HepG2 (cell line): Measurements from ENCODE around the gene CDH1. TPM values are rescaled to one million over a fixed set of nuclear protein-coding genes. Genes with fewer than 3 reads are reported as not detected.
A peak's percentile ranks its signal among the peaks of the same experiment; 100 is the strongest.

ENCODE experiments used
- GZF1 ChIP-seq: sonication (generic); formaldehyde crosslinking; IDR thresholded peaks from 2 replicates; pipeline ENCODE4 v1.5.1; 2020; ENCODE audit warnings: mild to moderate bottlenecking, missing genetic modification reagents
- HHEX ChIP-seq: IDR thresholded peaks from 2 replicates; pipeline ENCODE4 v1.6.1; 2016; ENCODE audit warnings: control low read depth
- NCOA1 ChIP-seq: sonication (generic); formaldehyde crosslinking; IDR thresholded peaks from 2 replicates; pipeline ENCODE4 v1.9.0; 2021; ENCODE audit warnings: missing genetic modification reagents
- NR2C2 ChIP-seq: sonication (generic); formaldehyde crosslinking; IDR thresholded peaks from 2 replicates; pipeline ENCODE4 v1.4.0; 2020; ENCODE audit warnings: missing genetic modification reagents, mild to moderate bottlenecking, moderate library complexity, borderline replicate concordance
- NR2F6 ChIP-seq, 2 experiments: IDR thresholded peaks; 2 replicates each; pipeline ENCODE4 v1.6.1; 2016; ENCODE audit warnings: antibody characterized with exemption in 1 of 2, mild to moderate bottlenecking in 1 of 2
- RFXAP ChIP-seq: sonication (generic); formaldehyde crosslinking; IDR thresholded peaks from 2 replicates; pipeline ENCODE4 v1.4.0; 2020; ENCODE audit warnings: missing genetic modification reagents, borderline replicate concordance
- SP2 ChIP-seq: sonication (generic); formaldehyde crosslinking; IDR thresholded peaks from 2 replicates; pipeline ENCODE4 v1.5.1; 2020; ENCODE audit warnings: mild to moderate bottlenecking, missing genetic modification reagents
- TBL1XR1 ChIP-seq: fragments of 150-350 bp; IDR thresholded peaks from 2 replicates; pipeline ENCODE4 v1.6.1; 2014; ENCODE audit warnings: borderline replicate concordance, low read length; ENCODE audit not compliant: partially characterized antibody
- TEAD3 ChIP-seq: optimal IDR thresholded peaks from 2 replicates; pipeline ENCODE3; 2016; ENCODE audit warnings: borderline replicate concordance
- ZNF12 ChIP-seq: sonication (generic); formaldehyde crosslinking; IDR thresholded peaks from 2 replicates; pipeline ENCODE4 v1.5.0; 2020; ENCODE audit warnings: missing genetic modification reagents
- ZNF230 ChIP-seq: sonication (generic); formaldehyde crosslinking; IDR thresholded peaks from 2 replicates; pipeline ENCODE4 v1.4.0; 2020; ENCODE audit warnings: mild to moderate bottlenecking, missing genetic modification reagents
- ZNF331 ChIP-seq: sonication (generic); formaldehyde crosslinking; IDR thresholded peaks from 2 replicates; pipeline ENCODE4 v1.4.0; 2020; ENCODE audit warnings: missing genetic modification reagents
- ZNF567 ChIP-seq: sonication (generic); formaldehyde crosslinking; IDR thresholded peaks from 2 replicates; pipeline ENCODE4 v1.8.1; 2023; ENCODE audit warnings: mild to moderate bottlenecking, missing genetic modification reagents, borderline replicate concordance
- ZNF782 ChIP-seq: sonication (generic); formaldehyde crosslinking; IDR thresholded peaks from 2 replicates; pipeline ENCODE4 v1.4.0; 2020; ENCODE audit warnings: missing genetic modification reagents, mild to moderate bottlenecking, borderline replicate concordance
- polyA plus RNA-seq, 8 experiments: library from polyadenylated mRNA; depleted of rRNA in 3 of 8; stranded (reverse) in 7 of 8; unstranded in 1 of 8; fragments of >200 nt; fragmentation: Illumina TruSeq in 4 of 8; extraction: Trizol in 4 of 8; gene quantifications; 2 replicates each; pipeline versions ENCODE4 v1.2.1 to v1.2.3, GENCODE V29; 2011 to 2016; ENCODE audit warnings: low read depth in 4 of 8, missing spikeins in 1 of 8, mixed read lengths in 1 of 8; ENCODE audit not compliant: insufficient read depth in 1 of 8
- total RNA-seq, 5 experiments: library from RNA; depleted of rRNA; stranded (reverse); fragments of >200 nt; fragmentation: Illumina TruSeq; extraction: Trizol; gene quantifications; 2 replicates each; pipeline ENCODE4 v1.2.3, GENCODE V29; 2016; ENCODE audit warnings: low read depth in 1 of 5
- TF ChIP-seq, protein P1 (sequence below): sonication (generic); formaldehyde crosslinking; IDR thresholded peaks from 2 replicates; pipeline ENCODE4; 2020; ENCODE audit warnings: missing genetic modification reagents, mild to moderate bottlenecking, borderline replicate concordance
- TF ChIP-seq, protein P2 (sequence below): sonication (generic); formaldehyde crosslinking; IDR thresholded peaks from 2 replicates; pipeline ENCODE4 v1.8.0; 2022; ENCODE audit warnings: missing genetic modification reagents, mild to moderate bottlenecking, borderline replicate concordance
- TF ChIP-seq, protein P3 (sequence below): sonication (generic); formaldehyde crosslinking; IDR thresholded peaks from 2 replicates; pipeline ENCODE4 v1.4.0; 2020; ENCODE audit warnings: missing genetic modification reagents; ENCODE audit errors: not compliant biosample characterization
- TF ChIP-seq, protein P4 (sequence below): IDR thresholded peaks from 2 replicates; pipeline ENCODE4 v1.6.1; 2012; ENCODE audit warnings: inconsistent platforms
- TF ChIP-seq, protein P5 (sequence below): sonication (generic); formaldehyde crosslinking; IDR thresholded peaks from 2 replicates; pipeline ENCODE4 v1.5.0; 2020; ENCODE audit warnings: mild to moderate bottlenecking, missing genetic modification reagents, borderline replicate concordance
- TF ChIP-seq, protein P6 (sequence below): IDR thresholded peaks from 2 replicates; pipeline ENCODE4 v1.6.1; 2016; ENCODE audit warnings: low read depth, borderline replicate concordance

Gene CDH1
- total and polyA plus RNA-seq, 2 of the 13 experiments (the other 11 are each of a cell fraction or from before 2014, with no cell fraction given) = 0.95 to 9.8 TPM

DNA sequence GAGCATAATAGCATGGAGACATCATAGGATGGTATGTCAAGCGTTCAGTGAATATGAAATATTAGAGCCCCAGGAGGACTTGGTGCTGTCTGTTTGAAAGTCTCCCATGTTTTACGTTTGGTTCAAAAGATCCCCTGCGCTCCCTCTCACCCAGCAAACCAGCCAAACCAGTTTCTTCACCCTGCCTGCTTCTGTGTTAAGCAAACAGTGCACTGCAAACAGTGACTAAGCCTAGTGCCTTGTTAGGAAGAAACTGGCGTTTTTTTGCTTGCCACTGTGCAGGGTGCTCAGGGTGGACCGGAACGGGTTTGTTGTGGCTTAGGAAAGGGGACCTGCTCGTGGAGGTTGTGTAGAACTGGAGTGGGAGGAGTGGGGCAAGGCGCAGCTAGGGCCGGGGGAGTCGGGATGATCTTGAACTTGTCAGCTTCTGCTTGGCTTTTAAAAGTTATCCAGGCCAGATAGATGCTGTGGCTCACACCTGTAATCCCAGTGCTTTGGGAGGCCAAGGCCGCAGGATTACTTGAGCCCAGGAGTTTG is 7.7 kb downstream of the CDH1 start (continued):
- TF ChIP-seq, protein P1, sequence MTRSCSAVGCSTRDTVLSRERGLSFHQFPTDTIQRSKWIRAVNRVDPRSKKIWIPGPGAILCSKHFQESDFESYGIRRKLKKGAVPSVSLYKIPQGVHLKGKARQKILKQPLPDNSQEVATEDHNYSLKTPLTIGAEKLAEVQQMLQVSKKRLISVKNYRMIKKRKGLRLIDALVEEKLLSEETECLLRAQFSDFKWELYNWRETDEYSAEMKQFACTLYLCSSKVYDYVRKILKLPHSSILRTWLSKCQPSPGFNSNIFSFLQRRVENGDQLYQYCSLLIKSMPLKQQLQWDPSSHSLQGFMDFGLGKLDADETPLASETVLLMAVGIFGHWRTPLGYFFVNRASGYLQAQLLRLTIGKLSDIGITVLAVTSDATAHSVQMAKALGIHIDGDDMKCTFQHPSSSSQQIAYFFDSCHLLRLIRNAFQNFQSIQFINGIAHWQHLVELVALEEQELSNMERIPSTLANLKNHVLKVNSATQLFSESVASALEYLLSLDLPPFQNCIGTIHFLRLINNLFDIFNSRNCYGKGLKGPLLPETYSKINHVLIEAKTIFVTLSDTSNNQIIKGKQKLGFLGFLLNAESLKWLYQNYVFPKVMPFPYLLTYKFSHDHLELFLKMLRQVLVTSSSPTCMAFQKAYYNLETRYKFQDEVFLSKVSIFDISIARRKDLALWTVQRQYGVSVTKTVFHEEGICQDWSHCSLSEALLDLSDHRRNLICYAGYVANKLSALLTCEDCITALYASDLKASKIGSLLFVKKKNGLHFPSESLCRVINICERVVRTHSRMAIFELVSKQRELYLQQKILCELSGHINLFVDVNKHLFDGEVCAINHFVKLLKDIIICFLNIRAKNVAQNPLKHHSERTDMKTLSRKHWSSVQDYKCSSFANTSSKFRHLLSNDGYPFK (CRISPR knock-in tag) = peak; percentile 71; the same call in 1 of the 2 replicates
- TF ChIP-seq ZNF567 (CRISPR knock-in tag) (no peak), RFXAP (0 out of 2 replicates have a peak, but pooled peaks have one; percentile 72), NCOA1 (CRISPR knock-in tag) (peak; percentile 77; the same call in 1 of the 2 replicates), TEAD3 (CRISPR knock-in tag) (peak; percentile 89), ZNF331 (CRISPR knock-in tag) (peak; percentile 96), NR2F6 (IDR thresholded peaks at IDR 0.05) (peak; percentile 81), NR2F6 (CRISPR knock-in tag; IDR thresholded peaks at IDR 0.05) (peak; percentile 95), ZNF230 (CRISPR knock-in tag) (0 out of 2 replicates have a peak, but pooled peaks have one; percentile 19), TBL1XR1 (peak; percentile 87), GZF1 (CRISPR knock-in tag) (no peak), SP2 (no peak), ZNF782 (CRISPR knock-in tag) (peak; percentile 74; the same call in 1 of the 2 replicates), HHEX (CRISPR knock-in tag) (peak; percentile 75), NR2C2 (CRISPR knock-in tag) (peak; percentile 77; the same call in 1 of the 2 replicates), ZNF12 (CRISPR knock-in tag) (peak; percentile 79; the same call in 1 of the 2 replicates)
- TF ChIP-seq, protein P2, sequence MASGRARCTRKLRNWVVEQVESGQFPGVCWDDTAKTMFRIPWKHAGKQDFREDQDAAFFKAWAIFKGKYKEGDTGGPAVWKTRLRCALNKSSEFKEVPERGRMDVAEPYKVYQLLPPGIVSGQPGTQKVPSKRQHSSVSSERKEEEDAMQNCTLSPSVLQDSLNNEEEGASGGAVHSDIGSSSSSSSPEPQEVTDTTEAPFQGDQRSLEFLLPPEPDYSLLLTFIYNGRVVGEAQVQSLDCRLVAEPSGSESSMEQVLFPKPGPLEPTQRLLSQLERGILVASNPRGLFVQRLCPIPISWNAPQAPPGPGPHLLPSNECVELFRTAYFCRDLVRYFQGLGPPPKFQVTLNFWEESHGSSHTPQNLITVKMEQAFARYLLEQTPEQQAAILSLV (CRISPR knock-in tag) = peak; percentile 77; the same call in 1 of the 2 replicates
- TF ChIP-seq, protein P3, sequence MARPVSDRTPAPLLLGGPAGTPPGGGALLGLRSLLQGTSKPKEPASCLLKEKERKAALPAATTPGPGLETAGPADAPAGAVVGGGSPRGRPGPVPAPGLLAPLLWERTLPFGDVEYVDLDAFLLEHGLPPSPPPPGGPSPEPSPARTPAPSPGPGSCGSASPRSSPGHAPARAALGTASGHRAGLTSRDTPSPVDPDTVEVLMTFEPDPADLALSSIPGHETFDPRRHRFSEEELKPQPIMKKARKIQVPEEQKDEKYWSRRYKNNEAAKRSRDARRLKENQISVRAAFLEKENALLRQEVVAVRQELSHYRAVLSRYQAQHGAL (CRISPR knock-in tag) = no peak
- TF ChIP-seq, protein P4, sequence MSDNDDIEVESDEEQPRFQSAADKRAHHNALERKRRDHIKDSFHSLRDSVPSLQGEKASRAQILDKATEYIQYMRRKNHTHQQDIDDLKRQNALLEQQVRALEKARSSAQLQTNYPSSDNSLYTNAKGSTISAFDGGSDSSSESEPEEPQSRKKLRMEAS = peak; percentile 84
- TF ChIP-seq, protein P5, sequence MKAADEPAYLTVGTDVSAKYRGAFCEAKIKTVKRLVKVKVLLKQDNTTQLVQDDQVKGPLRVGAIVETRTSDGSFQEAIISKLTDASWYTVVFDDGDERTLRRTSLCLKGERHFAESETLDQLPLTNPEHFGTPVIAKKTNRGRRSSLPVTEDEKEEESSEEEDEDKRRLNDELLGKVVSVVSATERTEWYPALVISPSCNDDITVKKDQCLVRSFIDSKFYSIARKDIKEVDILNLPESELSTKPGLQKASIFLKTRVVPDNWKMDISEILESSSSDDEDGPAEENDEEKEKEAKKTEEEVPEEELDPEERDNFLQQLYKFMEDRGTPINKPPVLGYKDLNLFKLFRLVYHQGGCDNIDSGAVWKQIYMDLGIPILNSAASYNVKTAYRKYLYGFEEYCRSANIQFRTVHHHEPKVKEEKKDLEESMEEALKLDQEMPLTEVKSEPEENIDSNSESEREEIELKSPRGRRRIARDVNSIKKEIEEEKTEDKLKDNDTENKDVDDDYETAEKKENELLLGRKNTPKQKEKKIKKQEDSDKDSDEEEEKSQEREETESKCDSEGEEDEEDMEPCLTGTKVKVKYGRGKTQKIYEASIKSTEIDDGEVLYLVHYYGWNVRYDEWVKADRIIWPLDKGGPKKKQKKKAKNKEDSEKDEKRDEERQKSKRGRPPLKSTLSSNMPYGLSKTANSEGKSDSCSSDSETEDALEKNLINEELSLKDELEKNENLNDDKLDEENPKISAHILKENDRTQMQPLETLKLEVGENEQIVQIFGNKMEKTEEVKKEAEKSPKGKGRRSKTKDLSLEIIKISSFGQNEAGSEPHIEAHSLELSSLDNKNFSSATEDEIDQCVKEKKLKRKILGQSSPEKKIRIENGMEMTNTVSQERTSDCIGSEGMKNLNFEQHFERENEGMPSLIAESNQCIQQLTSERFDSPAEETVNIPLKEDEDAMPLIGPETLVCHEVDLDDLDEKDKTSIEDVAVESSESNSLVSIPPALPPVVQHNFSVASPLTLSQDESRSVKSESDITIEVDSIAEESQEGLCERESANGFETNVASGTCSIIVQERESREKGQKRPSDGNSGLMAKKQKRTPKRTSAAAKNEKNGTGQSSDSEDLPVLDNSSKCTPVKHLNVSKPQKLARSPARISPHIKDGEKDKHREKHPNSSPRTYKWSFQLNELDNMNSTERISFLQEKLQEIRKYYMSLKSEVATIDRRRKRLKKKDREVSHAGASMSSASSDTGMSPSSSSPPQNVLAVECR = peak; percentile 67; the same call in 1 of the 2 replicates
- TF ChIP-seq, protein P6, sequence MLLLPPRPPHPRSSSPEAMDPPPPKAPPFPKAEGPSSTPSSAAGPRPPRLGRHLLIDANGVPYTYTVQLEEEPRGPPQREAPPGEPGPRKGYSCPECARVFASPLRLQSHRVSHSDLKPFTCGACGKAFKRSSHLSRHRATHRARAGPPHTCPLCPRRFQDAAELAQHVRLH (CRISPR knock-in tag) = peak; percentile 92
